ENCODE results near the gene SYNPO. TPM values are rescaled to one million over a fixed set of nuclear protein-coding genes. Genes with fewer than 3 reads are reported as not detected.

The SYNPO gene
- total RNA-seq, 2 donors from 2014 or later = 4.2 to 4.5 TPM

DNA sequence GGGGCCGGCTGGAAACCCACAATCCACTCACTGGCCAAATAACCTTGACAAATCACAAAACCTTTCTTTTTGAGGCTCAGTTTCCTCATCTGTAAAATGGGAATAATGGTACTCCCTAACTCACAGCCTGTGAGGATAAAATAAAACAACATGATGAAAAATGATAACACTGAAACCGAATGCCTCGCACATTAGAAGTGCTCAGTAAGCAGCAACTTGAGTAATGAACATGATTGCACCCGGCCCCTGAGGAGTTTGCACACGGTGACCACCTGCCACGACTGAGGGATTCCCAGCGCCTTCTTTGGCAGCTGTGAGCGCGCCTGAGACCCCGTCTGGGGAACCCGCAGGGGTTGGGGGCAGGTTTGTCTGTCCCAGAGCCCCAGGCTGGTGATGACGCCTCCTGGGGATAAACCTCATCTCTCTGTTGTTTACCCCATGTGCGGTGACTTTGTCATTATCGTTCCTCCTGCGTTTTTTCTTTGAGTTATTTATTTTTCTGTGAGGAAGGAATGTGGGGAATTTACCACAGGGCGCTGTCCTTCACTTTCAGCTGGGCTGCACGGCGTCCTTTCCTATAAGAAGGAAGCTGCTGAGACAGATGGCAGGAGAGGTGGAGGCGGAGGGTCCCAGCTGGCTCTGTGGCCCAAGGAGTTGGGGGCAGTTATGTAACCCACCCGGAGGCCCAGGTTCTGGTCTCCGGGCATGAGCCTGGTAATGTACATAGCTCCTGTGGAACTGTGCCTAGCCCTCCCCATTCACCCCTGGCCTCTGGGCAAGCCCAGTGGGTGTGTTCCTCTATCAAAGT is 3.0 kb upstream of the SYNPO start:
- TF ChIP-seq, protein P1, sequence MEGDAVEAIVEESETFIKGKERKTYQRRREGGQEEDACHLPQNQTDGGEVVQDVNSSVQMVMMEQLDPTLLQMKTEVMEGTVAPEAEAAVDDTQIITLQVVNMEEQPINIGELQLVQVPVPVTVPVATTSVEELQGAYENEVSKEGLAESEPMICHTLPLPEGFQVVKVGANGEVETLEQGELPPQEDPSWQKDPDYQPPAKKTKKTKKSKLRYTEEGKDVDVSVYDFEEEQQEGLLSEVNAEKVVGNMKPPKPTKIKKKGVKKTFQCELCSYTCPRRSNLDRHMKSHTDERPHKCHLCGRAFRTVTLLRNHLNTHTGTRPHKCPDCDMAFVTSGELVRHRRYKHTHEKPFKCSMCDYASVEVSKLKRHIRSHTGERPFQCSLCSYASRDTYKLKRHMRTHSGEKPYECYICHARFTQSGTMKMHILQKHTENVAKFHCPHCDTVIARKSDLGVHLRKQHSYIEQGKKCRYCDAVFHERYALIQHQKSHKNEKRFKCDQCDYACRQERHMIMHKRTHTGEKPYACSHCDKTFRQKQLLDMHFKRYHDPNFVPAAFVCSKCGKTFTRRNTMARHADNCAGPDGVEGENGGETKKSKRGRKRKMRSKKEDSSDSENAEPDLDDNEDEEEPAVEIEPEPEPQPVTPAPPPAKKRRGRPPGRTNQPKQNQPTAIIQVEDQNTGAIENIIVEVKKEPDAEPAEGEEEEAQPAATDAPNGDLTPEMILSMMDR (conservative IDR thresholded peaks at IDR 0.05) = no peak
- no peaks in the 10 kb centered on the region for H3K36me3 Mint-ChIP-seq (ENCODE audit: low read depth)
- H3K27ac Mint-ChIP-seq = peak overlapping the region; percentile 23
- no peaks in the 10 kb centered on the region for H3K36me3 ChIP-seq (ENCODE audit: control insufficient read depth, insufficient read depth, low read length)
- H3K9me3 Mint-ChIP-seq = no peaks in the 10 kb centered on the region
- H3K4me1 ChIP-seq (ENCODE audit: control insufficient read depth, insufficient read depth, low read length) = peaks cover 28% of the 10 kb centered on the region
- H3K27ac ChIP-seq (ENCODE audit: low read depth, low read length) = peak overlapping the region; percentile 12
- no peak overlapping the region for H3K9ac ChIP-seq (ENCODE audit: extremely low read depth, low read length, poor library complexity, severe bottlenecking)
- H3K4me3 ChIP-seq (ENCODE audit: low read length) = no peak overlapping the region
- peaks cover 3% of the 10 kb centered on the region for H3K27me3 Mint-ChIP-seq (ENCODE audit: insufficient read depth)
- H3K4me3 Mint-ChIP-seq = no peak overlapping the region
- no peaks in the 10 kb centered on the region for H3K9me3 ChIP-seq (ENCODE audit: control insufficient read depth, low read length)
- peak; percentile 82 for DNase-seq
- 39 to 49% methylated on average over 14 to 21 of the region's 21 CpGs for WGBS, 2 experiments (ENCODE audit: insufficient coverage in 1 of 2, insufficient read length in 1 of 2)
- peaks cover 50% of the 10 kb centered on the region for H3K4me1 Mint-ChIP-seq
- no peaks in the 10 kb centered on the region for H3K27me3 ChIP-seq (ENCODE audit: control insufficient read depth, insufficient read depth, low read length, poor library complexity, severe bottlenecking)

- Mint-ChIP-seq H3K9me3 (no peaks in the 10 kb centered on the region), H3K27ac (no peak overlapping the region), H3K4me1 (peaks cover 56% of the 10 kb centered on the region), H3K36me3 (ENCODE audit: low read depth) (no peaks in the 10 kb centered on the region), H3K27me3 (ENCODE audit: insufficient read depth) (peaks cover 3% of the 10 kb centered on the region), H3K4me3 (no peak overlapping the region)
- no peaks in the 10 kb centered on the region for H3K36me3 ChIP-seq (ENCODE audit: control insufficient read depth, insufficient read depth, low read length)
- no peak overlapping the region for H3K4me3 ChIP-seq (ENCODE audit: low read length)
- no peaks in the 10 kb centered on the region for H3K27me3 ChIP-seq (ENCODE audit: control insufficient read depth, insufficient read depth, low read length, poor library complexity, severe bottlenecking)
- H3K9me3 ChIP-seq (ENCODE audit: control insufficient read depth, low read length) = no peaks in the 10 kb centered on the region
- H3K27ac ChIP-seq (ENCODE audit: low read depth, low read length) = no peak overlapping the region
- H3K9ac ChIP-seq (ENCODE audit: extremely low read depth, low read length, poor library complexity, severe bottlenecking) = no peak overlapping the region
- peaks cover 33% of the 10 kb centered on the region for H3K4me1 ChIP-seq (ENCODE audit: control insufficient read depth, insufficient read depth, low read length)
- no peak for DNase-seq
- WGBS, 2 experiments (ENCODE audit: insufficient coverage in 1 of 2, insufficient read length in 1 of 2) = 75% methylated on average over 1 of the region's 1 CpG; no CpG with 5 or more reads in 1 of the 2 experiments
- TF ChIP-seq, protein P1 (conservative IDR thresholded peaks at IDR 0.05) = no peak
Observed at GRCh38 chr5:150638053-150638444, 2.4 kb upstream of the SYNPO start.

GRCh38 chr5:150638488-150639376 is 1.7 kb upstream of the SYNPO start:
- H3K36me3 ChIP-seq (ENCODE audit: control insufficient read depth, insufficient read depth, low read length) = no peaks in the 10 kb centered on the region
- peak overlapping the region; percentile 65 for H3K27ac Mint-ChIP-seq
- no peaks in the 10 kb centered on the region for H3K27me3 ChIP-seq (ENCODE audit: control insufficient read depth, insufficient read depth, low read length, poor library complexity, severe bottlenecking)
- TF ChIP-seq, protein P1 (conservative IDR thresholded peaks at IDR 0.05) = no peak
- H3K4me3 Mint-ChIP-seq = no peak overlapping the region
- peaks cover 3% of the 10 kb centered on the region for H3K27me3 Mint-ChIP-seq (ENCODE audit: insufficient read depth)
- H3K36me3 Mint-ChIP-seq (ENCODE audit: low read depth) = no peaks in the 10 kb centered on the region
- WGBS, 2 experiments (ENCODE audit: insufficient coverage in 1 of 2, insufficient read length in 1 of 2) = 85 to 91% methylated on average over 6 of the region's 6 CpGs
- no peak overlapping the region for H3K27ac ChIP-seq (ENCODE audit: low read depth, low read length)
- H3K9me3 ChIP-seq (ENCODE audit: control insufficient read depth, low read length) = no peaks in the 10 kb centered on the region
- H3K4me3 ChIP-seq (ENCODE audit: low read length) = no peak overlapping the region
- no peaks in the 10 kb centered on the region for H3K9me3 Mint-ChIP-seq
- H3K9ac ChIP-seq (ENCODE audit: extremely low read depth, low read length, poor library complexity, severe bottlenecking) = no peak overlapping the region
- H3K4me1 ChIP-seq (ENCODE audit: control insufficient read depth, insufficient read depth, low read length) = peaks cover 33% of the 10 kb centered on the region
- no peak for DNase-seq
- H3K4me1 Mint-ChIP-seq = peaks cover 59% of the 10 kb centered on the region
